A549 (cell line): Measurements from ENCODE around the gene PRKCSH. TPM values are rescaled to one million over a fixed set of nuclear protein-coding genes. Genes with fewer than 3 reads are reported as not detected.

Experiments used
- ATAC-seq, 2 experiments: fragments of 200-7000 bp in 1 of 2; fragments of >200 bp in 1 of 2; cut with Nextera tagmentation in 1 of 2; cut with Tn5 transposase in 1 of 2; 3 replicates each; pipeline versions ENCODE4 v1.8.0 to v1.9.1; 2018 to 2020; ENCODE audit warnings: mild to moderate bottlenecking in 1 of 2, moderate library complexity in 1 of 2
- CTCF ChIA-PET: fragments of 300-600 bp; sonication (Branson Sonifier 250); formaldehyde crosslinking; extraction: SDS; loops from one replicate; lab custom pipeline; 2021; ENCODE audit warnings: antibody characterized with exemption, inconsistent platforms; lab: Yijun Ruan, JAX
- POLR2A ChIA-PET: fragments of 350-600 bp; formaldehyde crosslinking; extraction: SDS; loops from one replicate; lab custom pipeline; 2021; ENCODE audit warnings: antibody characterized with exemption, inconsistent platforms; lab: Yijun Ruan, JAX
- DNase-seq, 2 experiments: peaks; one replicate each; pipeline versions ENCODE4 v3.0.0 to v3.0.0-alpha.2; 2011 to 2016; ENCODE audit warnings: low read depth in 1 of 2, low spot score in 1 of 2
- FAIRE-seq: peaks from 2 replicates; lab custom pipeline; 2011; peaks lifted over from hg19 to GRCh38; lab: Jason Lieb, UNC
- H3K27ac ChIP-seq, 2 experiments: fragments of >200 bp; sonication (Bioruptor Twin); formaldehyde crosslinking; 3 replicates each; pipeline ENCODE4 v1.5.1; 2016 to 2017
- H3K4me1 ChIP-seq: fragments of >200 bp; sonication (Bioruptor Twin); formaldehyde crosslinking; 3 replicates; pipeline ENCODE4 v1.6.1; 2016
- H3K4me2 ChIP-seq: fragments of >200 bp; sonication (Bioruptor Twin); formaldehyde crosslinking; 3 replicates; pipeline ENCODE4 v1.6.1; 2016
- H3K4me3 ChIP-seq: fragments of >200 bp; sonication (Bioruptor Twin); formaldehyde crosslinking; 3 replicates; pipeline ENCODE4 v1.5.1; 2016
- H3K9me3 ChIP-seq: fragments of >200 bp; sonication (Bioruptor Twin); formaldehyde crosslinking; 3 replicates; pipeline ENCODE4 v1.6.1; 2016
- BHLHE40 ChIP-seq: IDR thresholded peaks from 2 replicates; pipeline ENCODE4 v1.6.1; 2012; ENCODE audit warnings: low read depth, low read length, inconsistent platforms
- CTCF ChIP-seq: fragments of >200 bp; sonication (Bioruptor Twin); formaldehyde crosslinking; IDR thresholded peaks from 3 replicates; pipeline ENCODE4 v1.5.1; 2016
- EHMT2 ChIP-seq: fragments of 200-600 bp; sonication (generic); IDR thresholded peaks from 2 replicates; pipeline ENCODE4 v1.6.1; 2016; ENCODE audit warnings: antibody characterized with exemption, low read depth, mild to moderate bottlenecking, moderate library complexity
- FOSB ChIP-seq: fragments of 250-450 bp; sonication (Bioruptor Pico); IDR thresholded peaks from 2 replicates; pipeline ENCODE4 v1.5.0; 2020; ENCODE audit warnings: mild to moderate bottlenecking, moderate library complexity
- FOXS1 ChIP-seq: fragments of 250-450 bp; sonication (Bioruptor Pico); IDR thresholded peaks from 2 replicates; pipeline ENCODE4 v1.5.0; 2020; ENCODE audit warnings: mild to moderate bottlenecking, moderate library complexity
- GATA3 ChIP-seq: IDR thresholded peaks from 2 replicates; pipeline ENCODE4 v1.6.1; 2012; ENCODE audit warnings: borderline replicate concordance
- HES2 ChIP-seq: fragments of >200 bp; sonication (Bioruptor Twin); formaldehyde crosslinking; IDR thresholded peaks from 2 replicates; pipeline ENCODE4 v1.6.1; 2016
- HOXB13 ChIP-seq: fragments of 250-450 bp; sonication (Bioruptor Pico); IDR thresholded peaks from 2 replicates; pipeline ENCODE4 v1.5.0; 2020; ENCODE audit warnings: low read depth, mild to moderate bottlenecking, moderate library complexity
- HOXB5 ChIP-seq: fragments of 250-450 bp; sonication (Bioruptor Pico); IDR thresholded peaks from 2 replicates; pipeline ENCODE4 v1.5.0; 2020; ENCODE audit warnings: mild to moderate bottlenecking, moderate library complexity
- KDM5A ChIP-seq: fragments of 200-600 bp; sonication (generic); IDR thresholded peaks from 2 replicates; pipeline ENCODE4 v1.6.1; 2016; ENCODE audit warnings: antibody characterized with exemption, mild to moderate bottlenecking
- MAFK ChIP-seq: fragments of 450-650 bp; IDR thresholded peaks from 2 replicates; pipeline ENCODE4 v1.6.1; 2014; ENCODE audit not compliant: partially characterized antibody
- MYC ChIP-seq: IDR thresholded peaks from 2 replicates; pipeline ENCODE4 v1.6.1; 2012; ENCODE audit warnings: mild to moderate bottlenecking, inconsistent platforms, low read length, improper control_type of control experiment, borderline replicate concordance
- NPAS2 ChIP-seq: fragments of 250-450 bp; sonication (Bioruptor Pico); IDR thresholded peaks from 2 replicates; pipeline ENCODE4 v1.8.0; 2022; ENCODE audit warnings: mild to moderate bottlenecking, moderate library complexity, borderline replicate concordance
- PHF8 ChIP-seq: fragments of 200-600 bp; sonication (generic); IDR thresholded peaks from 2 replicates; pipeline ENCODE4 v1.6.1; 2016; ENCODE audit warnings: low read depth, mild to moderate bottlenecking, antibody characterized with exemption, moderate library complexity, borderline replicate concordance
- POLR2A ChIP-seq: IDR thresholded peaks from 2 replicates; pipeline ENCODE4 v1.6.1; 2012; ENCODE audit warnings: mild to moderate bottlenecking, low read length
- POLR2AphosphoS2 ChIP-seq: conservative IDR thresholded peaks from 2 replicates; pipeline ENCODE4 v1.6.1; 2012; ENCODE audit warnings: low read length, improper control_type of control experiment, inconsistent platforms
- RAD21 ChIP-seq, 2 experiments: fragments of >200 bp in 1 of 2; sonication (Bioruptor Twin) in 1 of 2; formaldehyde crosslinking in 1 of 2; IDR thresholded peaks in 1 of 2; conservative IDR thresholded peaks in 1 of 2; 2 replicates in 1 of 2; 3 replicates in 1 of 2; pipeline ENCODE4 v1.6.1; 2012 to 2018; ENCODE audit warnings: inconsistent platforms in 1 of 2
- SMC3 ChIP-seq: fragments of >200 bp; sonication (Bioruptor Twin); formaldehyde crosslinking; IDR thresholded peaks from 3 replicates; pipeline ENCODE4 v1.6.1; 2018; ENCODE audit warnings: inconsistent platforms
- SREBF2 ChIP-seq: fragments of 450-650 bp; IDR thresholded peaks from 2 replicates; pipeline ENCODE4 v1.6.1; 2014; ENCODE audit warnings: mild to moderate bottlenecking, moderate library complexity
- TFCP2L1 ChIP-seq: fragments of 250-450 bp; sonication (Bioruptor Pico); IDR thresholded peaks from 2 replicates; pipeline ENCODE4 v1.5.0; 2021; ENCODE audit warnings: mild to moderate bottlenecking
- USF2 ChIP-seq: fragments of 450-650 bp; IDR thresholded peaks from 2 replicates; pipeline ENCODE4 v1.6.1; 2014; ENCODE audit warnings: antibody characterized with exemption
- ZC3H11A ChIP-seq: fragments of 450-650 bp; IDR thresholded peaks from 2 replicates; pipeline ENCODE4 v1.6.1; 2014; ENCODE audit warnings: antibody characterized with exemption, mild to moderate bottlenecking
- ZFP36 ChIP-seq: fragments of 450-650 bp; IDR thresholded peaks from 2 replicates; pipeline ENCODE4 v1.6.1; 2014; ENCODE audit warnings: borderline replicate concordance; ENCODE audit not compliant: partially characterized antibody
- ZNF302 ChIP-seq: fragments of 250-450 bp; sonication (Bioruptor Pico); IDR thresholded peaks from 2 replicates; pipeline ENCODE4 v1.9.0; 2021; ENCODE audit warnings: inconsistent platforms, mild to moderate bottlenecking, moderate library complexity
- ZSCAN20 ChIP-seq: fragments of 250-450 bp; sonication (Bioruptor Pico); IDR thresholded peaks from 2 replicates; pipeline ENCODE4 v1.8.0; 2022; ENCODE audit warnings: mild to moderate bottlenecking, moderate library complexity
- WGBS: methylation state at CpG from one replicate; pipeline ENCODE4 v1.1.6; 2017; ENCODE audit errors: missing lambda C conversion rate; 5-methylcytosine and 5-hydroxymethylcytosine counted together
- polyA plus RNA-seq, 4 experiments: library from polyadenylated mRNA; depleted of rRNA in 3 of 4; stranded (reverse); fragments of >200 nt; fragmentation: RNase III in 1 of 4; extraction: RNeasy Plus Mini Kit Qiagen cat#74134 plus additional on column Dnase treatment in 1 of 4; gene quantifications; 2 replicates in 3 of 4; 3 replicates in 1 of 4; pipeline ENCODE4 v1.2.3, GENCODE V29; 2011 to 2017

PRKCSH gene
- polyA plus RNA-seq, 2 of the 4 experiments (the other 2 are of a cell fraction) = 75.0 to 215 TPM

GRCh38 chr19:11445141-11445540, 9.7 kb downstream of the PRKCSH start:
- no peak overlapping the region for H3K27ac ChIP-seq
- CTCF ChIA-PET = interaction anchor here (0.6 to 2.0 kb wide), 11 partner anchors 21 to 203 kb away, joined by 3 to 29 read pairs (median 5); partner anchors contain the start of genes RGL3, SWSAP1 and TSPAN16
- TF ChIP-seq FOSB (CRISPR knock-in tag) = no peak
- no peak for TF ChIP-seq HES2
- no peak for TF ChIP-seq NPAS2 (CRISPR knock-in tag)
- TF ChIP-seq TFCP2L1 (CRISPR knock-in tag) = no peak
- no peaks in the 10 kb centered on the region for H3K4me1 ChIP-seq
- no peak overlapping the region for H3K4me3 ChIP-seq
- WGBS = 94% methylated on average over 5 of the region's 13 CpGs
- FAIRE-seq = no peak
- no peak overlapping the region for H3K4me2 ChIP-seq
- POLR2A ChIA-PET = interaction anchor here (1.0 kb wide), 1 partner anchor 64 kb away, joined by 3 read pairs; no protein-coding TSS in a partner anchor
- ATAC-seq = no peak
- no peak for DNase-seq
- H3K9me3 ChIP-seq = no peaks in the 10 kb centered on the region

GRCh38 chr19:11446271-11446651, 10.8 kb downstream of the PRKCSH start:
- Histone ChIP-seq H3K4me1 (no peaks in the 10 kb centered on the region), H3K4me2 (no peak overlapping the region), H3K4me3 (no peak overlapping the region), H3K9me3 (no peaks in the 10 kb centered on the region), H3K27ac (no peak overlapping the region)
- FAIRE-seq (no peak), ATAC-seq (peak in 1 of 2 experiments; percentile 38; a peak in 3 of 6 replicates), DNase-seq (no peak)
- CTCF ChIA-PET = interaction anchor here (0.6 to 2.0 kb wide), 16 partner anchors 22 to 204 kb away, joined by 3 to 29 read pairs (median 4); partner anchors contain the start of genes RGL3, SWSAP1 and TSPAN16
- POLR2A ChIA-PET = interaction anchor here (1.0 to 1.1 kb wide), 2 partner anchors 65 to 71 kb away, joined by 3 read pairs; no protein-coding TSS in a partner anchor
- TF ChIP-seq HOXB5 (CRISPR knock-in tag) (no peak), POLR2A (no peak), GATA3 (no peak), FOSB (CRISPR knock-in tag) (no peak), USF2 (no peak), BHLHE40 (no peak), MYC (no peak)
- 93% methylated on average over 3 of the region's 14 CpGs for WGBS

GRCh38 chr19:11446652-11447301, 11.3 kb downstream of the PRKCSH start:
- H3K9me3 ChIP-seq = no peaks in the 10 kb centered on the region
- no peak overlapping the region for H3K4me2 ChIP-seq
- POLR2A ChIA-PET = interaction anchor here (1.1 kb wide), 1 partner anchor 72 kb away, joined by 3 read pairs; no protein-coding TSS in a partner anchor
- FAIRE-seq (no peak), ATAC-seq (peak; percentile 83 to 93; a peak in 5 of 6 replicates), DNase-seq (peak; percentile 40 to 70)
- no peak overlapping the region for H3K27ac ChIP-seq
- CTCF ChIA-PET = interaction anchor here (0.6 to 2.0 kb wide), 15 partner anchors 8 to 203 kb away, joined by 3 to 29 read pairs (median 3); partner anchors contain the start of genes EPOR and SWSAP1
- TF ChIP-seq SREBF2 = no peak
- TF ChIP-seq HES2 = no peak
- no peak for TF ChIP-seq FOXS1
- no peak for TF ChIP-seq EHMT2
- no peak for TF ChIP-seq MAFK
- TF ChIP-seq ZC3H11A = no peak
- no peak for TF ChIP-seq ZSCAN20
- TF ChIP-seq PHF8 = no peak
- TF ChIP-seq ZFP36 = no peak
- TF ChIP-seq RAD21 (conservative IDR thresholded peaks at IDR 0.05 in 1 of 2, IDR thresholded peaks at IDR 0.05 in 1 of 2) = peak; percentile 76 to 77
- TF ChIP-seq POLR2AphosphoS2 = no peak
- TF ChIP-seq KDM5A = no peak
- TF ChIP-seq ZNF302 (CRISPR knock-in tag) = no peak
- TF ChIP-seq SMC3 = peak; percentile 60
- TF ChIP-seq HOXB13 (CRISPR knock-in tag) = no peak
- TF ChIP-seq CTCF = peak; percentile 62
- TF ChIP-seq BHLHE40 = no peak
- no peaks in the 10 kb centered on the region for H3K4me1 ChIP-seq
- H3K4me3 ChIP-seq = no peak overlapping the region
- WGBS = 45% methylated on average over 5 of the region's 23 CpGs
